Mesodermal cell (in vitro differentiated cells): ENCODE results near the gene SATB2.

Experiments
- H3K27ac ChIP-seq: 2 replicates; pipeline ENCODE4 v1.7.0; 2013; ENCODE audit warnings: mild to moderate bottlenecking, low read depth, low read length, moderate library complexity; ENCODE audit not compliant: severe bottlenecking
- H3K36me3 ChIP-seq: 2 replicates; pipeline ENCODE4 v1.7.1; 2013; ENCODE audit warnings: mild to moderate bottlenecking, low read length, moderate library complexity; ENCODE audit not compliant: control insufficient read depth, insufficient read depth
- H3K4me1 ChIP-seq: one replicate; pipeline ENCODE4 v1.7.1; 2013; ENCODE audit warnings: mild to moderate bottlenecking, low read length; ENCODE audit not compliant: insufficient read depth, control insufficient read depth, poor library complexity, severe bottlenecking
- H3K4me3 ChIP-seq: 2 replicates; pipeline ENCODE4 v1.7.0; 2013; ENCODE audit warnings: low read length, control low read depth, mild to moderate bottlenecking; ENCODE audit not compliant: insufficient read depth, poor library complexity, severe bottlenecking; ENCODE audit errors: extremely low read depth
- H3K9me3 ChIP-seq: 2 replicates; pipeline ENCODE4 v1.7.1; 2013; ENCODE audit warnings: mild to moderate bottlenecking, low read length, moderate library complexity; ENCODE audit not compliant: control insufficient read depth
- WGBS, 2 experiments: methylation state at CpG; one replicate each; pipeline ENCODE4 v1.1.5; 2013; ENCODE audit warnings: missing lambda C conversion rate in 2 of 2; ENCODE audit not compliant: insufficient coverage in 2 of 2; 5-methylcytosine and 5-hydroxymethylcytosine counted together

SATB2 gene

GRCh38 chr2:199306116-199306515 is 151.6 kb downstream of the SATB2 start:
- Histone ChIP-seq H3K4me1 (peaks cover 6% of the 10 kb centered on the region), H3K27ac (no peak overlapping the region), H3K4me3 (no peak overlapping the region), H3K36me3 (no peaks in the 10 kb centered on the region), H3K9me3 (no peaks in the 10 kb centered on the region)
- 60 to 100% methylated on average over 1 to 3 of the region's 3 CpGs for WGBS, 2 experiments

GRCh38 chr2:199303728-199304177 is 154.0 kb downstream of the SATB2 start:
- H3K4me3 ChIP-seq: no peak overlapping the region
- 100% methylated on average over 1 to 4 of the region's 6 CpGs for WGBS, 2 experiments
- H3K36me3 ChIP-seq: no peaks in the 10 kb centered on the region
- H3K9me3 ChIP-seq: no peaks in the 10 kb centered on the region
- peaks cover 6% of the 10 kb centered on the region for H3K4me1 ChIP-seq
- peak overlapping the region; percentile 63 for H3K27ac ChIP-seq

- no peaks in the 10 kb centered on the region for H3K36me3 ChIP-seq
- 93 to 100% methylated on average over 1 to 2 of the region's 4 CpGs for whole genome bisulfite sequencing, 2 experiments
- no peaks in the 10 kb centered on the region for H3K9me3 ChIP-seq
- H3K4me1 ChIP-seq: peaks cover 6% of the 10 kb centered on the region
- H3K4me3 ChIP-seq: no peak overlapping the region
- no peak overlapping the region for H3K27ac ChIP-seq
Measured at GRCh38 chr2:199302851-199303250, 154.9 kb downstream of the SATB2 start.

- Histone ChIP-seq H3K36me3 (no peaks in the 10 kb centered on the region), H3K27ac (no peak overlapping the region), H3K9me3 (no peaks in the 10 kb centered on the region), H3K4me1 (no peaks in the 10 kb centered on the region), H3K4me3 (no peak overlapping the region)
Measured at GRCh38 chr2:199288424-199288823, 169.3 kb downstream of the SATB2 start.

- Histone ChIP-seq H3K4me3 (no peak overlapping the region), H3K4me1 (no peaks in the 10 kb centered on the region), H3K9me3 (no peaks in the 10 kb centered on the region), H3K36me3 (no peaks in the 10 kb centered on the region), H3K27ac (no peak overlapping the region)
- WGBS, 2 experiments: 92% methylated on average over 2 of the region's 3 CpGs; no CpG with 5 or more reads in 1 of the 2 experiments
Measured at GRCh38 chr2:199282309-199282708, 175.4 kb downstream of the SATB2 start.

GRCh38 chr2:199279146-199279545 is 178.6 kb downstream of the SATB2 start:
- Histone ChIP-seq H3K27ac (no peak overlapping the region), H3K36me3 (no peaks in the 10 kb centered on the region), H3K4me1 (no peaks in the 10 kb centered on the region), H3K4me3 (no peak overlapping the region), H3K9me3 (no peaks in the 10 kb centered on the region)

- H3K27ac ChIP-seq: no peak overlapping the region
- no peaks in the 10 kb centered on the region for H3K36me3 ChIP-seq
- no peak overlapping the region for H3K4me3 ChIP-seq
- H3K4me1 ChIP-seq: no peaks in the 10 kb centered on the region
- no peaks in the 10 kb centered on the region for H3K9me3 ChIP-seq
- 81 to 85% methylated on average over 5 of the region's 5 CpGs for WGBS, 2 experiments
Measured at GRCh38 chr2:199278099-199278498, 179.6 kb downstream of the SATB2 start.

- 67% methylated on average over 1 of the region's 1 CpG; no CpG with 5 or more reads in 1 of the 2 experiments for WGBS, 2 experiments
- no peaks in the 10 kb centered on the region for H3K36me3 ChIP-seq
- H3K27ac ChIP-seq: no peak overlapping the region
- no peaks in the 10 kb centered on the region for H3K9me3 ChIP-seq
- H3K4me3 ChIP-seq: no peak overlapping the region
- no peaks in the 10 kb centered on the region for H3K4me1 ChIP-seq
Measured at GRCh38 chr2:199273042-199273511, 184.7 kb downstream of the SATB2 start.

- H3K27ac ChIP-seq: no peak overlapping the region
- H3K4me3 ChIP-seq: no peak overlapping the region
- no peaks in the 10 kb centered on the region for H3K9me3 ChIP-seq
- no peaks in the 10 kb centered on the region for H3K4me1 ChIP-seq
- no peaks in the 10 kb centered on the region for H3K36me3 ChIP-seq
Measured at GRCh38 chr2:199261936-199262335, 195.8 kb downstream of the SATB2 start.

GRCh38 chr2:199261239-199261638 is 196.5 kb downstream of the SATB2 start:
- 80% methylated on average over 1 of the region's 1 CpG; no CpG with 5 or more reads in 1 of the 2 experiments for WGBS, 2 experiments
- Histone ChIP-seq H3K27ac (no peak overlapping the region), H3K4me3 (no peak overlapping the region), H3K9me3 (no peaks in the 10 kb centered on the region), H3K4me1 (no peaks in the 10 kb centered on the region), H3K36me3 (no peaks in the 10 kb centered on the region)

GRCh38 chr2:199259671-199260070 is 198.1 kb downstream of the SATB2 start:
- Histone ChIP-seq H3K36me3 (no peaks in the 10 kb centered on the region), H3K4me1 (no peaks in the 10 kb centered on the region), H3K4me3 (no peak overlapping the region), H3K9me3 (no peaks in the 10 kb centered on the region), H3K27ac (no peak overlapping the region)
- WGBS, 2 experiments: 83 to 100% methylated on average over 2 of the region's 2 CpGs

GRCh38 chr2:199258291-199258690 is 199.4 kb downstream of the SATB2 start:
- Histone ChIP-seq H3K27ac (no peak overlapping the region), H3K36me3 (no peaks in the 10 kb centered on the region)

More at GRCh38 chr2:199258291-199258690, 199.4 kb downstream of the SATB2 start:
- no peaks in the 10 kb centered on the region for H3K9me3 ChIP-seq
- H3K4me3 ChIP-seq: no peak overlapping the region
- H3K4me1 ChIP-seq: no peaks in the 10 kb centered on the region
